Hepatocyte (in vitro differentiated cells): Measurements from ENCODE around the gene ADPRH.

Source experiments
- EZH2 ChIP-seq: fragments of 200-600 bp; sonication (generic); IDR thresholded peaks from 2 replicates; pipeline ENCODE4 v1.6.1; 2016; ENCODE audit warnings: antibody characterized with exemption, mild to moderate bottlenecking, borderline replicate concordance
- EZH2phosphoT487 ChIP-seq: fragments of 200-600 bp; sonication (generic); IDR thresholded peaks from one replicate; pipeline ENCODE4 v1.6.1; 2018; ENCODE audit warnings: antibody characterized with exemption, mild to moderate bottlenecking, low read depth, moderate library complexity; ENCODE audit not compliant: unreplicated experiment, severe bottlenecking
- TF ChIP-seq, protein P1 (sequence below): fragments of 200-600 bp; sonication (generic); IDR thresholded peaks from 2 replicates; pipeline ENCODE4 v1.5.1; 2016; ENCODE audit warnings: antibody characterized with exemption, mild to moderate bottlenecking; ENCODE audit not compliant: poor library complexity

DNA sequence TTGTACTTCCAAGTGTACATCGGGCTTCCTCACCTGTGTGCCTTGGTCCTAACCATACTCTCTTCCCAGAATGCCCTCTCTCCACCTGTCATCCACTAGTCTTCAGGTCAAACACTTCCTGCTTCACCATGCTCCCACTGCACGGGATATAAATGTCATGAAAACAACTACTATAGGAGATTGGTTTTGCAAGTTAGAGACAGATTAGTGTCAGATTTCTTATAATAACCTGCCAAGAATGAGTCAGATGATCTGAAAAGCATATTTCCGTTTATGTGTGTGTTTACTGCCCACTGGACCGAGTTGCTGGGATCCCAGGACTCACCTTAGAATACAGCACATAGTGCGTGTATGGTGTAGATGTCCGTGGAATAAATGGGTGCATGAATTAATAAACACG lies 39.8 kb downstream of the ADPRH start:
- TF ChIP-seq EZH2 (no peak), EZH2phosphoT487 (no peak)
- TF ChIP-seq, protein P1, sequence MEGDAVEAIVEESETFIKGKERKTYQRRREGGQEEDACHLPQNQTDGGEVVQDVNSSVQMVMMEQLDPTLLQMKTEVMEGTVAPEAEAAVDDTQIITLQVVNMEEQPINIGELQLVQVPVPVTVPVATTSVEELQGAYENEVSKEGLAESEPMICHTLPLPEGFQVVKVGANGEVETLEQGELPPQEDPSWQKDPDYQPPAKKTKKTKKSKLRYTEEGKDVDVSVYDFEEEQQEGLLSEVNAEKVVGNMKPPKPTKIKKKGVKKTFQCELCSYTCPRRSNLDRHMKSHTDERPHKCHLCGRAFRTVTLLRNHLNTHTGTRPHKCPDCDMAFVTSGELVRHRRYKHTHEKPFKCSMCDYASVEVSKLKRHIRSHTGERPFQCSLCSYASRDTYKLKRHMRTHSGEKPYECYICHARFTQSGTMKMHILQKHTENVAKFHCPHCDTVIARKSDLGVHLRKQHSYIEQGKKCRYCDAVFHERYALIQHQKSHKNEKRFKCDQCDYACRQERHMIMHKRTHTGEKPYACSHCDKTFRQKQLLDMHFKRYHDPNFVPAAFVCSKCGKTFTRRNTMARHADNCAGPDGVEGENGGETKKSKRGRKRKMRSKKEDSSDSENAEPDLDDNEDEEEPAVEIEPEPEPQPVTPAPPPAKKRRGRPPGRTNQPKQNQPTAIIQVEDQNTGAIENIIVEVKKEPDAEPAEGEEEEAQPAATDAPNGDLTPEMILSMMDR, result no peak
